Stimulated activated effector memory CD8-positive, alpha-beta T cell treated with anti-CD3 and anti-CD28 coated beads, Interleukin-12 subunit alpha, Interleukin-12 subunit beta, amount 100 ng/mL, for 72 hours (primary cell): ENCODE results near the gene LCN6.

Source experiments
- ATAC-seq: fragments of 150-1000 bp; cut with Tn5 transposase; 2 replicates; pipeline ENCODE4 v1.10.0; 2021
- DNase-seq, 2 donors: peaks; one replicate each; pipeline ENCODE4 v3.0.0; 2021 to 2022; ENCODE audit warnings: low spot score in 2 of 2
- H3K27ac Mint-ChIP-seq: one replicate; pipeline ENCODE4 v1.8.0; 2022; ENCODE audit warnings: mild to moderate bottlenecking, mixed read lengths
- H3K36me3 Mint-ChIP-seq: one replicate; pipeline ENCODE4 v1.8.0; 2022; ENCODE audit warnings: mild to moderate bottlenecking, mixed read lengths
- H3K4me1 Mint-ChIP-seq: one replicate; pipeline ENCODE4 v1.8.0; 2022; ENCODE audit warnings: mixed read lengths
- H3K4me3 Mint-ChIP-seq: one replicate; pipeline ENCODE4 v1.8.0; 2022; ENCODE audit warnings: mild to moderate bottlenecking, mixed read lengths
- H3K9me3 Mint-ChIP-seq: one replicate; pipeline ENCODE4 v1.8.0; 2022; ENCODE audit warnings: mixed read lengths

LCN6 gene

DNA sequence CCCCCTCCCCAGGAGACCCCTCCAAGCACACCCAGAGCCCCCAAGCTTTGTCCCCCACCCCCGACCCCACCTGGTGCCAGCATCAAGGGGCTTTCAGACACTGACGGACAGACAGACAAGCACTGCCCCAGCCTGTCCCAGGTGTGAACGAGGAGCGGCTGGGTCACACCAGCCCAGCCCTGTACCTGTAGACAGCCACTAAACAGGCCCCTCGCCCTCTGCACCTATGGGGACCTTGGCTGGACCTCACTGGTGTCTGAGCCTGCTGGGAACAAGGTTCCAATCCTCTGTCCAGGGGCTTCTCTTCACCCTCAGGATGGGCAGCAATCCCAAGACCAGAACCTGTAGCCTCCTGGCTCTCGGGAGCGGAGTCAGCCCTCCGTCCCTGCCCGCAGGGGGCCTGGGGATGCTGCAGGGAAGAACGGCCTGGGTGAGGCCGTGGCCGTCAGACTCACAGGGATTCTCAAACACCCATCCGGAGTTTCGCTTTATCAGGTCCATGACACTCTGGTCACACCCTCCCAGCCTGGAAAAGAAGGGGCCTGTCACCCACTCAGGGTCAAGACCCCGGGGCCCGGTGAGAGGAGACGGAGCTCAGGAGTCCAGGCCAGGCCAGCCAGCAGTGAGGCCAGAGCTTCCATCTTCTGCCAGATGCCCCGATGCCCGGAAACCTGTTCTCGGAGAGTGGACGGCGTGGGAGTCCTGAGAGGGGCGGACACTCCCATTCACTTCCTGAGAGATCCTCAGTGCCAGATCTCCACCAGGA, 2.8 kb downstream of the LCN6 start:
- Mint-ChIP-seq H3K9me3 (peaks cover under 1% of the 10 kb centered on the region), H3K27ac (no peak overlapping the region), H3K4me1 (peaks cover 8% of the 10 kb centered on the region), H3K4me3 (no peak overlapping the region), H3K36me3 (no peaks in the 10 kb centered on the region)
- ATAC-seq (no peak), DNase-seq (no peak)

DNA sequence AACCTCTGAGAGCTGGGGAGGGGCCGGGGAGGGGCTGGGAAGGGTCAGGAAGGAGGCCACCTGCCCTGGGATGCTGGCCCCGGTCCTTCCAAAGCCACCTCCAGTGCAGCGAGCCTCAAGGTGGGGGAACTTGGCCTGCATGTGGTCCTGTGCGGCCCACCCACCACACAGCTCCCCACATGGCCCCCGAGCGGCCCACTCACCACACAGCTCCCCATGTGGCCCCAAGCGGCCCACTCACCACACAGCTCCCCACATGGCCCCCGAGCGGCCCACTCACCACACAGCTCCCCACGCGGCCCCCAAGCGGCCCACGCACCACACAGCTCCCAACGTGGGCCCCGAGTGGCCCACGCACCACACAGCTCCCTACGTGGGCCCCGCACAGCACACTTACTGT, 3.6 kb downstream of the LCN6 start:
- Mint-ChIP-seq H3K4me1 (peaks cover 8% of the 10 kb centered on the region), H3K4me3 (no peak overlapping the region)
- DNase-seq = no peak

DNA sequence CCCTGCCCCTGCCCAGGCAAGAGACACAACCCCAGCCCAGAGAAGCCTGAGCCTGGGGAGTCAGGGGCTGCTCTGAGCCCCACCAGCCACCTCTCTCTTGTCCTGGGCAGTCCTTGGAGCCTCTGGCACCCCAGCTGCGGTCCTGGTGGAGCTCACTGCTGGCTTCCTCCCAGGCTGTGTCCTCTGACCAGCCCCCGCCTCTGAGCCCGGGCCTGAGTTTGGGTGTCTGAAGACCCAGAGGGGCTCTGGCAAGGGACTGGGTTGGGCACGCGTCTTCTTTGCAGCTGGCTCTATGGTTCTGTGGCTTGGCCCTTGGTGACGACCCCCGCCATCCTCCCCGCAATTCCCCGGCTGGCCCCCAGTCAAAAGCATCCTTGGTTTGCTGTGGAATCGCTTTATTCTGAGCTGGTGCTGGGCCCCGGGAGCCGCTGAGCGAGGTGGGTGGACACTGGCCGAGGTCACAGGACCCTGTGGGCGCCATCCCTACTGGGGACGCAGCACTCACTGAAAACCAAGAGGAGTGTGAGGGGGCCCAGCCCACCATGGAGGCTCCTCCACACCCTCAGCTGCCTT, 4.6 kb downstream of the LCN6 start:
- Mint-ChIP-seq H3K36me3 (no peaks in the 10 kb centered on the region), H3K4me1 (peaks cover 8% of the 10 kb centered on the region), H3K9me3 (no peaks in the 10 kb centered on the region), H3K4me3 (no peak overlapping the region), H3K27ac (no peak overlapping the region)
- DNase-seq (no peak), ATAC-seq (no peak)

More for the DNA sequence above, 3.6 kb downstream of the LCN6 start:
- no peaks in the 10 kb centered on the region for H3K36me3 Mint-ChIP-seq
- H3K9me3 Mint-ChIP-seq = no peaks in the 10 kb centered on the region
- no peak for ATAC-seq
- no peak overlapping the region for H3K27ac Mint-ChIP-seq

DNA sequence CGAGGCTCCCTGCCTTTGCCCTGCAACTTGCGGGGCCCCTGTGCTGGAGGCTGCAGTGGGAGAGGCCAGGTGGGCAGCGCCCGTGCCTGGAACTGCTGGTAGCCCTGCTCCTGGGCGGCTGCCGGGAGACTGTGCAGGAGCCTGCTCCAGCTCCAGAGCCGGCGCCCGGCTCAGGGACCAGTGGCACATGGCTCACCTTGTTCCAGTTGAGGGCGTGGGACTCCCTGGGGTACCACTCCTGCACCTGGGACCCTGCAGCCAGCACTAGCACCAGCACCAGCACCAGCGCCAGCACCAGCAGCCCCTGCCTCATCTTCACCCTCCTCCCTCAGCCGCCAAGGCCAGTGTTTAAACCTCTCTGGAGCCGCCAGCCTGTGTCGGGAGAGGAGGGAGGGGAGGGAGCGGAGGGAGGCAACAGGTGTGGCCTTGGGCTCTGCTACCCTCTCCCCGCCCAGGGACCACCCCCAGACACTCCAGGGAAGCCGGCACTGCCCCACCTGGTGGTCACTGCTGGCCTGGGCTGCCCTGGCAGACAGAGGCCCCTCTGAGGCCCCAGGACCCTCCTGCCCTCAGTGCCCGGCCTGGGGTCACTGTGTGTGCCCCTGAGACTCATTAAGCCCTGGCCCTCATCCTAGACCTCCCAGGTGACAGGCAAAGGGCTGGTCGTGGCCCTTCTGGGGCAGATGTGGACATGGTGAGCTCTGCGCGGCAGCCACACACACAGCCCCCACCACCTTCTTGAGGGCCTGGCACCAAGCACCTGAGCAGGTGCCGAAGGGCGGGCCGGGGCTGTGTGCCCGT, 5.5 kb downstream of the LCN6 start, which contains the start of gene LCN10:
Gene LCN10, minus strand, starts transcription at position 350 of the 801 bp plus-strand sequence. Its CDS starts 37 bp downstream, at position 313.
- no peak within 1 kb of the TSS for H3K27ac Mint-ChIP-seq
- peak within 1 kb of the TSS; percentile 34 for H3K4me3 Mint-ChIP-seq
- no peaks in the 10 kb centered on the region for H3K9me3 Mint-ChIP-seq
- H3K4me1 Mint-ChIP-seq = peaks cover 8% of the 10 kb centered on the region
- DNase-seq = no peak
- no peak for ATAC-seq
- H3K36me3 Mint-ChIP-seq = no peaks in the 10 kb centered on the region

DNA sequence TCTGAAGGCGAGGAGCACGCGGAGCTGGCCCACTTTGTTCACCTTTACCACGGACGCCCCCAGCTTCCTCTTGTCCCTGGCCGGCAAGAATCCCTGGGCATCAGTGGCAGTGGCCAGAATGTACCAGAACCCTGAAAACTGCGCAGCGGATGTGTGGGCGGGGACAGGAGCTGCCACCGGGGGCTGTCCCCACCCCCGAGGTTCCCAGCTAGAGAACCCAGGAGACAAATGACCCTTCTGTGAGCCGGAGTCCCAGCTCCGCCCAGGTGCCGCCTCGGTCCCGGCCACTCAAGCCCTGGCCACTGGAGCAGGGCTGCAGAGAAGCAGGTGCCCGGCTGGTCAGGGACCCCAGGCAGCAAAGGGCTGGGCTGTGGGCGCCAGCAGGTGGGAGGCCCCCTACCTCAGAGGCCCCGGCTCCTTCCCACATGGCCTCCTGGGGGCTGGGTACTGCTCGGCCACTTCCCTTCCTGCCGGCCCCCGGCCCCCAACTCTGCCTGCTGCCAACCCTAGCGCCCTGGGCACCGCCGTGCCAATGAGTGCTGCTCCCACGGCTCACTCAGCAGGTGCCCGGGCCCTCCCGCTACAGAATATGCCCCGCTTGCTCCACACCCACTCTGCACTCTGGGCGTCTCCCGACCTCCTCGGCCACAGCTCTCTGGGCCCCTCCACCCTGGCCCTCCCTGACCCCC, 6.3 kb downstream of the LCN6 start:
- H3K4me3 Mint-ChIP-seq = peak overlapping the region; percentile 34
- peaks cover 8% of the 10 kb centered on the region for H3K4me1 Mint-ChIP-seq
- ATAC-seq = peak; percentile 50
- no peaks in the 10 kb centered on the region for H3K36me3 Mint-ChIP-seq
- no peaks in the 10 kb centered on the region for H3K9me3 Mint-ChIP-seq
- H3K27ac Mint-ChIP-seq = no peak overlapping the region
- DNase-seq = no peak

DNA sequence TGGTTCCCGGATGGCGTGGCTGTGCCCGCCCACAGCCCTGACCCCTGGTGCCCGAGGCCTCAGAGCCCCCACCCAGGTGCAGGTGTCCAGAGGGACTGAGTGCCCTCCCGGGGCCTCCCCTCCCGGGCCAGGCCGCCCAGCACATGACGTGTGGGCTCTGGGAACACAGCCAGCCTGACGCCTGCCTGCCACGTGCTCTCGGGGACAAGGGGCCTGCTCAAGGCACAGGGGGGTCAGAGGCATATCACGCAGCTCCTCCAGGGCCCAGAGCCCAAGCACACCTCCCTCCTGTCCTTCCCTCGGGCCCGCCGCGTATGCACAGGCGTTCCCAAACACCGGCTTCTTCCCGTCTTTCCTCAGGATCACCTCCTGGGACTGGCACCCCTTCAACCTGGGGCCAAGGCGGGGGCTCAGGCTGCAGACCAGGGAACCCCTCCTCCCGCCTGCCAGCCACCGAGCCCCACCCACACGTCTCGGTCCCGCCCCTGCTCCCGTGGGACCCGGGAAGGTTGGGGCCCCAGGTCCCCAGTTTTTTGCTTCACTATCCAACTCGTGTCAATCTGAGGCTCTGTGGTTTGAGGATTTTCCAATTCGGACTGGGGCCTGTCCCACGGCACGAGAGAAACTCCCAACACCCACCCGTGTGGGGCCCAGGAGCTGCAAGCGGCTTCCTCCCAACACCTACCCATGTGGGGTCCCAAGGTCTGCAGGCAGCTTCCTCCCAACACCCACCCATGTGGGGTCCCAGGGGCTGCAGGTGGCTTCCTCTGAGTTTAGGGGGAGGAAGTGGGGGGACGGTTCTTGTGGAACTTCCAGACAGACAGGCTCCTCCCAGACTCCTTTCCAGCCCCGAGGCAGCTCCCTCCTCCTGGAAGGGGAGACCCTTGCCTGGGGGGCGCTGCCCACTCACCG, 7.1 kb downstream of the LCN6 start:
- no peak for ATAC-seq
- Mint-ChIP-seq H3K4me1 (peaks cover 8% of the 10 kb centered on the region), H3K9me3 (no peaks in the 10 kb centered on the region), H3K36me3 (no peaks in the 10 kb centered on the region), H3K4me3 (peak overlapping the region; percentile 34), H3K27ac (no peak overlapping the region)
- no peak for DNase-seq

DNA sequence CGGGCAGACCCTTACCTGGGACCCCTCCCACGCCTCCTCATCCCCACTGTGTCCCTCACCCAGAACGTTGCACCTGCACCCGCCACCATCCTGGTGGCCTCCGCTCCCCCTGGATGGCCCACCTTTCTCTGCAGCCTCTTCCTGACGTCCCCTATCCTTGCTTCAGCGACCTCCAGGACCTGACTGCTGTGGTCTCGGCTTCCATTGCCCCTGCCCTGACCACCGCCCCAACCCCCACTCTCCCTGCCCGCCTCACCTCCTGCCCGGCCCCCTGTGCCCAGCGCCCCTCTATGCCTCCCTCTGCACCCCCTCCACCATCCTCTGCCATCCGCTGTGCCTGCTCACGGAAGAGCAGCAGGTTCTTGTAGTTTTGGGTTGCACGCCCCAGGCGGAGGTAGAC, 7.8 kb downstream of the LCN6 start:
- Mint-ChIP-seq H3K4me1 (peaks cover 8% of the 10 kb centered on the region), H3K27ac (no peak overlapping the region), H3K36me3 (no peaks in the 10 kb centered on the region), H3K9me3 (no peaks in the 10 kb centered on the region), H3K4me3 (no peak overlapping the region)
- ATAC-seq (no peak), DNase-seq (no peak)

DNA sequence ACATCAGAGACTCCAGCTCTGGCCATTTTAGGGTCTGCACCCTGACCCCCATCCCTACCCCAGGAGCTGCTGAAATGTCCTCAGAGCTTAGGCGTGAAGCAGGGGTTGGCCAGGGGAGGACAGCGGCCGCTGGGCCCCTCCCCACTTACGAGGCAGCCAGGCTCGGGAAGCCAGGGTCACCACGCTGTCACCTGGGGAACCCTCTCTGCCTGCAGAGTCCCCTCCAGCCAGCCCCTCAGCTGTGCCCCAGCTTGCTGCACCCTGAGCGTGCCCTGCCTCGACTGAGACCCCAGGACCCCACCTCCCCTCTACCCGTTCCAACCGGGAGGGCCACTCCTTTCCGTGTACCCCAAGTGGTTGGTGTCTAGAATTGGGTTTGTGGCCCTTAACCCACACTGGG, 8.3 kb downstream of the LCN6 start:
- DNase-seq (no peak), ATAC-seq (no peak)
- H3K4me3 Mint-ChIP-seq = no peak overlapping the region
- no peak overlapping the region for H3K27ac Mint-ChIP-seq
- no peaks in the 10 kb centered on the region for H3K9me3 Mint-ChIP-seq
- no peaks in the 10 kb centered on the region for H3K36me3 Mint-ChIP-seq
- H3K4me1 Mint-ChIP-seq = peaks cover 8% of the 10 kb centered on the region

DNA sequence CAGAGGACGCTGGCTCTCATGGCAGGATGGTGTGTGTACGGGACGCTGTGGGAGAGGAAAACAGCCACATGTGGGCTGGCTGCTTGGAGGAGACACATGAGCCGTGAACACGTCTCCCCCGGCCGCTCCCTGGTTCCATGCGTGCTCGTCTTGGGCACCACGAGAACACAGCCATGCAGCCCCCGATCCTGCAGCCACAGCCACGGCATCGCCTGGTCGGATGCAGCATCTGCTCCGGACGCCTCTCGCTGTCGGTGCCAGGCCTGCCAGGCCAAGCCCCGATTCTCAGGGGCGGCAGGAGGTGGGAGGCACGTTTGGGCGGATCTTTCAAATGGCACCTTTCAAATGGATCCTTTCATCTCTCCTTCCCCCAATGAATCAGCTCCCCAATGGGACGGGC, 8.8 kb downstream of the LCN6 start:
- Mint-ChIP-seq H3K9me3 (no peaks in the 10 kb centered on the region), H3K4me1 (peaks cover 8% of the 10 kb centered on the region), H3K36me3 (no peaks in the 10 kb centered on the region), H3K4me3 (no peak overlapping the region), H3K27ac (no peak overlapping the region)
- ATAC-seq = no peak
- DNase-seq = no peak

DNA sequence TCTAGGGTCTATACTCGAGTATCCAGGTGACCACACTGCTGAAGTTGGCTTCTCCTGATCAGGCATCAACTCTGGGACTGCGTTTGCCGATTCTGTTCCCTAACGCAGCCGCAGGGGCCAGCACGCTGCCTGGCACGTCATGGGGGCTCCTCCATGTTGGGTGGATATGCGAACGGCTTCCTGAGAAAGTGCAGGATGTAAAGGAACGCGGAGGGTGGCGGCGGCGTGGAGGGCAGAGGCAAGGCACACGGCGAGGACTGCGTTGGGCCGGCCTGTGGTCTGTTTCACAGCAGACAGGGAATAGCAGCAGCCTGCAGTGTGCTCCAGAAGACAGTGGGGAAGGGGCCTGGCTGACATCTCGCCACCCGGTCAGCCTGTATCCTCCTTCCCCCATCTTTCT, 9.4 kb downstream of the LCN6 start:
- no peaks in the 10 kb centered on the region for H3K9me3 Mint-ChIP-seq
- no peak overlapping the region for H3K4me3 Mint-ChIP-seq
- ATAC-seq (no peak), DNase-seq (no peak)
- H3K36me3 Mint-ChIP-seq = no peaks in the 10 kb centered on the region
- no peak overlapping the region for H3K27ac Mint-ChIP-seq
- H3K4me1 Mint-ChIP-seq = peaks cover 8% of the 10 kb centered on the region

DNA sequence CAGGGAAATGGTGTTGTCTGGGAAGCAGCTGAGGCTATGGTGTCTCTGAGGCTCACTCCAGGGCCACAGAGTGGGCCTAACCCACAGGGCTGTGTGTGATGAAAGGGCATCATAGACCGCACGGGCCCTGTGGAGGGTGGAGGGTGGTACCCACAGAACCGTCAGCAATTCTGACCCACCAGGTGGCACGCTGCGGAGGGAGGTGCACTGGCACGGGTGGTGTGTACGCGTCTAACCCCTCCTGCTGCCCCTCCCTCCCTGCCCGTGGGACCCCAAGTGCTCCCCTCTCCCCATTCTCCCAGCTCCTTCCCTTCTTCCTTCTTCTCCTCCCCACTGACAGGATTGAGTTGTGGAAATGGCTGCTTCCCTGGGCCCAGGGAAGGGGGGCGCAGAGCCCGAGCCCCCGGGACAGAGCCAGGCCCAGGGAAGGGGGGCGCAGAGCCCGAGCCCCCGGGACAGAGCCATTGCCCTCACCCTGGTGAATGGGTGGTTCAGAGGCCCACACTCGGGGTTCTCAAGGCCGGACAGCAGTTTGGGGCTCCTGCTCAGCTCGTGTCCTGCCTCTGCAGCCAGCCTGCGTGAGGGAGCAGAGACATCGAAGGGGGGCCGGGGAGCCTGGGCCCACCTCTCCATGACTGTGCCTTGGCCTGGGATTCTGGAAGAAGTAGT, 12.4 kb downstream of the LCN6 start:
- peaks cover 6% of the 10 kb centered on the region for H3K4me1 Mint-ChIP-seq
- no peak overlapping the region for H3K4me3 Mint-ChIP-seq
- no peak overlapping the region for H3K27ac Mint-ChIP-seq
- DNase-seq (no peak), ATAC-seq (no peak)
- no peaks in the 10 kb centered on the region for H3K9me3 Mint-ChIP-seq
- no peaks in the 10 kb centered on the region for H3K36me3 Mint-ChIP-seq

DNA sequence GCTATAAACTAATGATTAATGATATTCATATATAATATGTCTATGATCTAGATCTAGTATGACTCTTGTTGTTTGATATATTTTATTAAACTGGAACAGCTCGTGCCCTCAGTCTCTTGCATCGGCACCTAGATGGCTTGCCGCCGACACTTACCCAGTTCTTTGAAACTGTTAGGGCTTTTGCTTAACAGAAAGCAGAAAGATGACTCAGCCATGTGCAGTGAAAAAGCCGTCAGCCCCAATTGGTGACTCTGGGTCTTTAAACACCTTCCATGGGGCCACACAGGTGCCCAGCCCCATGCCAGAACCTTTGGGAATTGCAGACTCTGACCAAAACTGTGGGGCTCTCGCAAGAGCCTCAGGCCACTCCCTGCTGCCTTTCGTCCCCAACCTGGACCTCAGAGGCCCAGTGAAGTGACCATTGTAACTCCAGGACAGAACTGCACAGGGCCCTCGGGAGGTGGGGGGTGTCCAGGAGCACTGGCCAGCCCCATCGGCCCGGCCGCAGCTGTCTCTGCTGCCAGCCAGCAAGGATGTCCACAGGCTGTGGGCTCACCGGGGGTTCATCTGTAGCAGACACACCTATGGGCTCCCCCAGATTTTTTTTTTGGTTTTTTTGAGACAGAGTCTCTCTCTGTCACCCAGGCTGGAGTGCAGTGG, 13.4 kb downstream of the LCN6 start:
- Mint-ChIP-seq H3K4me1 (peaks cover 6% of the 10 kb centered on the region), H3K36me3 (no peaks in the 10 kb centered on the region), H3K27ac (no peak overlapping the region), H3K4me3 (no peak overlapping the region), H3K9me3 (no peaks in the 10 kb centered on the region)
- no peak for DNase-seq
- ATAC-seq = peak; percentile 56

DNA sequence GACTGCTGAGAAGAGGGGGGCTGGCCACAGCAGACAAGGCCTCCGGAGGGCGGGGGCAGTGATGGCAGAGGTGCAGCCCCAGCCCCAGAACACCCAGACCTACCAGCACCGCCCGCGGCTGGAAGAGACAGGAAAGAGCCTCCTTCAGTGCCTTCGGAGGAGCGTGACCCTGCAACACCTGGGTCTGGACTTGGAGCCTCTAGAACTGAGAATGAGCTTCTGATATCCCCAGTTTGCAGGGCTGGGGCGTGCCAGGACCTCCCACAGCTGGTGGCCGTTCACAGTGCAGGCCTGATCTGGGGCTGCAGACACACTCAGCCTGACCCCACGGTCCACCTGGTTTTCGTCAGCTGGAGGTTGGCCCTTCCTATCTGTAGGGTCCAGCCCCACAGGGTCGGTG, 14.7 kb downstream of the LCN6 start:
- H3K4me1 Mint-ChIP-seq = peaks cover 6% of the 10 kb centered on the region
- H3K4me3 Mint-ChIP-seq = no peak overlapping the region
- no peak overlapping the region for H3K27ac Mint-ChIP-seq
- ATAC-seq = no peak
- H3K9me3 Mint-ChIP-seq = no peaks in the 10 kb centered on the region
- no peak for DNase-seq
- peaks cover 2% of the 10 kb centered on the region for H3K36me3 Mint-ChIP-seq
